Measurements from ENCODE around the gene SF3B3. TPM values are rescaled to one million over a fixed set of nuclear protein-coding genes. Genes with fewer than 3 reads are reported as not detected.

The SF3B3 gene
- total and polyA plus RNA-seq, 10 of the 15 experiments (the other 5 are each of a cell fraction or from before 2014, with no cell fraction given): 134 to 453 (median 215) TPM

GRCh38 chr16:70522216-70523075 is 1.2 kb upstream of the SF3B3 start:
- peak overlapping the region; percentile 66 for H2AFZ ChIP-seq (ENCODE audit: control insufficient read depth, low read depth, low read length)
- BruUV-seq (replicated peaks): no TSS peak
- WGBS (ENCODE audit: insufficient coverage, insufficient replicate concordance, low lambda C conversion rate, missing lambda C conversion rate): under 1% methylated on average over 18 of the region's 18 CpGs
- H3K4me2 ChIP-seq (ENCODE audit: control insufficient read depth, insufficient read depth): peak overlapping the region; percentile 92
- ChIA-PET CTCF (interaction anchor here (0.6 to 3.1 kb wide), 6 partner anchors 11 to 154 kb away, joined by 3 to 8 read pairs (median 4); no protein-coding TSS in a partner anchor), RAD21 (ENCODE audit: unreplicated experiment) (interaction anchor here (0.8 to 4.1 kb wide), 8 partner anchors 13 to 141 kb away, joined by 3 to 25 read pairs (median 4); no protein-coding TSS in a partner anchor), SMC1A (ENCODE audit: uncharacterized antibody, unreplicated experiment) (interaction anchor here (0.8 to 4.7 kb wide), 8 partner anchors 10 to 90 kb away, joined by 3 to 22 read pairs (median 4); no protein-coding TSS in a partner anchor), POLR2A (interaction anchor here (0.7 to 3.2 kb wide), 9 partner anchors 11 to 213 kb away, joined by 3 to 14 read pairs (median 3); no protein-coding TSS in a partner anchor)
- H3K4me3 ChIP-seq: peak overlapping the region; percentile 86
- H4K20me1 ChIP-seq (ENCODE audit: control insufficient read depth, insufficient read depth): peaks cover 3% of the 10 kb centered on the region; the same call in 1 of the 2 replicates
- peak overlapping the region; percentile 97 for H3K9ac ChIP-seq (ENCODE audit: control insufficient read depth, insufficient read depth, low read length)
- peaks cover 0 to 10% of the 10 kb centered on the region in 2 experiments; a peak in 1 of 4 replicates for H3K36me3 ChIP-seq (ENCODE audit: control insufficient read depth in 2 of 2, insufficient read depth in 2 of 2, low read length in 1 of 2)
- in situ Hi-C loops (cut with MboI) (no loop called here), intact Hi-C loops (cut with micrococcal nuclease; ENCODE audit: unreplicated experiment) (loop anchor here (1.0 to 5.0 kb wide), 4 partner anchors 46 to 235 kb away; partner anchors contain the start of genes AARS1 and ST3GAL2)
- DNase-seq (ENCODE audit: low read depth, low spot score) (no peak), FAIRE-seq (no peak), ATAC-seq (peak; percentile 45)
- H3K4me1 ChIP-seq (ENCODE audit: control insufficient read depth, insufficient read depth, low read length): peaks cover 14% of the 10 kb centered on the region
- H3K79me2 ChIP-seq (ENCODE audit: control insufficient read depth, insufficient read depth, low read length): peaks cover 68% of the 10 kb centered on the region
- peak overlapping the region; percentile 99 for H3K27ac ChIP-seq (ENCODE audit: control insufficient read depth, insufficient read depth)
- H3K27me3 ChIP-seq (replicated peaks in 1 of 2; ENCODE audit: control insufficient read depth in 2 of 2, insufficient read depth in 2 of 2, low read length in 1 of 2): no peaks in the 10 kb centered on the region
- H3K9me3 ChIP-seq (replicated peaks; ENCODE audit: control insufficient read depth, insufficient read depth, low read length): no peaks in the 10 kb centered on the region
- peak; percentile 79 for TF ChIP-seq POLR2AphosphoS5 (IDR thresholded peaks at IDR 0.05; ENCODE audit: low read length)
- peak; percentile 49; the same call in 1 of the 2 replicates for TF ChIP-seq PKNOX1 (IDR thresholded peaks at IDR 0.05)
- no peak for TF ChIP-seq MYB (IDR thresholded peaks at IDR 0.05; ENCODE audit: borderline replicate concordance, low read depth, low read length)
- TF ChIP-seq ZSCAN29 (IDR thresholded peaks at IDR 0.05): no peak
- no peak for TF ChIP-seq ZNF274 (IDR thresholded peaks at IDR 0.05; ENCODE audit: insufficient read depth, insufficient read length)
- TF ChIP-seq YY1 (IDR thresholded peaks at IDR 0.05; ENCODE audit: low read depth, low read length): peak; percentile 17; the same call in 1 of the 2 replicates
- no peak for TF ChIP-seq E2F4 (IDR thresholded peaks at IDR 0.05; ENCODE audit: low read depth, low read length)
- TF ChIP-seq CHD2 (IDR thresholded peaks at IDR 0.05; ENCODE audit: borderline replicate concordance, low read depth, low read length): no peak
- no peak for TF ChIP-seq RUNX3 (IDR thresholded peaks at IDR 0.05; ENCODE audit: low read length)
- TF ChIP-seq, protein P1, sequence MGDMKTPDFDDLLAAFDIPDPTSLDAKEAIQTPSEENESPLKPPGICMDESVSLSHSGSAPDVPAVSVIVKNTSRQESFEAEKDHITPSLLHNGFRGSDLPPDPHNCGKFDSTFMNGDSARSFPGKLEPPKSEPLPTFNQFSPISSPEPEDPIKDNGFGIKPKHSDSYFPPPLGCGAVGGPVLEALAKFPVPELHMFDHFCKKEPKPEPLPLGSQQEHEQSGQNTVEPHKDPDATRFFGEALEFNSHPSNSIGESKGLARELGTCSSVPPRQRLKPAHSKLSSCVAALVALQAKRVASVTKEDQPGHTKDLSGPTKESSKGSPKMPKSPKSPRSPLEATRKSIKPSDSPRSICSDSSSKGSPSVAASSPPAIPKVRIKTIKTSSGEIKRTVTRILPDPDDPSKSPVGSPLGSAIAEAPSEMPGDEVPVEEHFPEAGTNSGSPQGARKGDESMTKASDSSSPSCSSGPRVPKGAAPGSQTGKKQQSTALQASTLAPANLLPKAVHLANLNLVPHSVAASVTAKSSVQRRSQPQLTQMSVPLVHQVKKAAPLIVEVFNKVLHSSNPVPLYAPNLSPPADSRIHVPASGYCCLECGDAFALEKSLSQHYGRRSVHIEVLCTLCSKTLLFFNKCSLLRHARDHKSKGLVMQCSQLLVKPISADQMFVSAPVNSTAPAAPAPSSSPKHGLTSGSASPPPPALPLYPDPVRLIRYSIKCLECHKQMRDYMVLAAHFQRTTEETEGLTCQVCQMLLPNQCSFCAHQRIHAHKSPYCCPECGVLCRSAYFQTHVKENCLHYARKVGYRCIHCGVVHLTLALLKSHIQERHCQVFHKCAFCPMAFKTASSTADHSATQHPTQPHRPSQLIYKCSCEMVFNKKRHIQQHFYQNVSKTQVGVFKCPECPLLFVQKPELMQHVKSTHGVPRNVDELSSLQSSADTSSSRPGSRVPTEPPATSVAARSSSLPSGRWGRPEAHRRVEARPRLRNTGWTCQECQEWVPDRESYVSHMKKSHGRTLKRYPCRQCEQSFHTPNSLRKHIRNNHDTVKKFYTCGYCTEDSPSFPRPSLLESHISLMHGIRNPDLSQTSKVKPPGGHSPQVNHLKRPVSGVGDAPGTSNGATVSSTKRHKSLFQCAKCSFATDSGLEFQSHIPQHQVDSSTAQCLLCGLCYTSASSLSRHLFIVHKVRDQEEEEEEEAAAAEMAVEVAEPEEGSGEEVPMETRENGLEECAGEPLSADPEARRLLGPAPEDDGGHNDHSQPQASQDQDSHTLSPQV (IDR thresholded peaks at IDR 0.05): no peak
- TF ChIP-seq, protein P2, sequence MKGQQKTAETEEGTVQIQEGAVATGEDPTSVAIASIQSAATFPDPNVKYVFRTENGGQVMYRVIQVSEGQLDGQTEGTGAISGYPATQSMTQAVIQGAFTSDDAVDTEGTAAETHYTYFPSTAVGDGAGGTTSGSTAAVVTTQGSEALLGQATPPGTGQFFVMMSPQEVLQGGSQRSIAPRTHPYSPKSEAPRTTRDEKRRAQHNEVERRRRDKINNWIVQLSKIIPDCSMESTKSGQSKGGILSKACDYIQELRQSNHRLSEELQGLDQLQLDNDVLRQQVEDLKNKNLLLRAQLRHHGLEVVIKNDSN (IDR thresholded peaks at IDR 0.05; ENCODE audit: borderline replicate concordance, extremely low read length, insufficient read depth, low read depth, low read length): no peak
- no peak for TF ChIP-seq STAT3 (IDR thresholded peaks at IDR 0.05; ENCODE audit: low read depth, low read length)
- 0 out of 2 replicates have a peak, but pooled peaks have one; percentile 16 for TF ChIP-seq SPI1 (IDR thresholded peaks at IDR 0.05; ENCODE audit: borderline replicate concordance, insufficient read depth, low read depth, low read length)
- TF ChIP-seq CHD4 (IDR thresholded peaks at IDR 0.05): no peak
- no peak for TF ChIP-seq ESRRA (IDR thresholded peaks at IDR 0.05; ENCODE audit: low read length)
- 0 out of 2 replicates have a peak, but pooled peaks have one; percentile 27 for TF ChIP-seq POLR2A (IDR thresholded peaks at IDR 0.05; ENCODE audit: low read depth, low read length)

Measured in GM12878 (cell line).